NCI-H1105 treated with DMSO at 0.1 percent for 48 hours (cell line): Measurements from ENCODE around the gene PPM1N.

ENCODE experiments used
- DNase-seq: peaks from one replicate; lab custom pipeline; 2025; lab: John Stamatoyannopoulos, UW

PPM1N gene

DNA sequence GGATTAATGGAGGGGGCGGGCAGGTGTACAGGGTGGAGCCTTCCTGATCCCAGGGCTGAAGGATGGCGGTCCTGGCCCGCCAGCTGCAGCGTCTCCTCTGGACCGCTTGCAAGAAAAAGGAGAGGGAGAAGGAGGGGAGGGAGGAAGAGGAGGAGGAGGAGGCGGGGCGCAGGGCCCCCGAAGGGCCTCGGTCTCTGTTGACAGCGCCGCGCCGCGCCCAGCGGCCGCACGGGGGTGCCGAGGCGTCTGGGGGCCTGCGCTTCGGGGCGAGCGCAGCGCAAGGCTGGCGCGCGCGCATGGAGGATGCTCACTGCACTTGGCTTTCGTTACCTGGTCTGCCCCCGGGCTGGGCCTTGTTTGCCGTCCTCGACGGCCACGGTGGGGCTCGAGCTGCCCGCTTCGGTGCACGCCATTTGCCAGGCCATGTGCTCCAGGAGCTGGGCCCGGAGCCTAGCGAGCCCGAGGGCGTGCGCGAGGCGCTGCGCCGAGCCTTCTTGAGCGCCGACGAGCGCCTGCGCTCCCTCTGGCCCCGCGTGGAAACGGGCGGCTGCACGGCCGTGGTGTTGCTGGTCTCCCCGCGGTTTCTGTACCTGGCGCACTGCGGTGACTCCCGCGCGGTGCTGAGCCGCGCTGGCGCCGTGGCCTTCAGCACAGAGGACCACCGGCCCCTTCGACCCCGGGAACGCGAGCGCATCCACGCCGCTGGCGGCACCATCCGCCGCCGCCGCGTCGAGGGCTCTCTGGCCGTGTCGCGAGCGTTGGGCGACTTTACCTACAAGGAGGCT lies at the start of gene PPM1N:
PPM1N (plus strand) TSS at position 33 of the 785 bp plus-strand sequence; CDS start at position 63, 30 bp downstream.
- peak; percentile 13 for DNase-seq

GRCh38 chr19:45448887-45449299 lies 49.4 kb upstream of the PPM1N start:
- DNase-seq: no peak

GRCh38 chr19:45450012-45450333 lies 48.3 kb upstream of the PPM1N start:
- DNase-seq: no peak

- DNase-seq: no peak
These were observed 47.0 kb upstream of the PPM1N start for GRCh38 chr19:45451131-45451849.

GRCh38 chr19:45451850-45452387 lies 46.3 kb upstream of the PPM1N start:
- DNase-seq: no peak

DNA sequence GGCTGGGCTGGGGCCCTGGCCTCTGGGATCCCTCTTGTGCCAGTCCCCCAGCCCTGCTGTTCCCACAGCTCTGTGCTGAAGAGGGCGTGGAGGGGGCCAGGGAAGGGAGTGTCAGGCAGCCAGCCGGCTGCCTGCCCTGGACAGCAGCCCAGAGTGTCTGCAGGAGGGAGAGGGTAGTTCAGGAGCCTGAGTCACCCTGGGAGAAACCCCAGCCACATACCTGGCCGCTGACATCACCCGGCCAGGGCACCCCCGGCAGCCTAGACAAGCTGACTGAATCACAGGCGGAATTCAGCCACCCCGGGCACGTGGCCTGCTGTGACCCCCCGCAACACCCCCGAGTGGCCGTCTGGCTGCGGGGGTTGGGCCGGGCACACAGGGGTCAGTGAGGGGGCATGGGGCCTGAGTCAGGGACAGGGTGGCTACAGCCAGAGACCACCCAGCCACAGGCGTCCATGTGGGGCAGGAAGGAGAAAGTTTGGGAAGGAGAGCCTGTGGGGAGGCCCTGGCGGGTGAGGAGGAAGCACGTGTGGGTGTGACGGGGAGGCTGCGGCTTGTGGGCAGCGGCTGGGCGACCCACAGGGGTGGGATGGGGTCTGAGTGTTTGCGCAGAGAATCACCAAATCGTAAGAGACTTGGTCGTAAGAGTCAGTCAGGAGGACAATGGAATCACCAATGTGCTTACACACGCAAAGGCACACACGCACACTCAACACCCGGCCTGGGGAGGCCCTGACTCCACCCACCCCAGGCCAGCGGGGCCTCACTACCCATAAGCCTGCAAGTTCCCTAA lies 42.3 kb upstream of the PPM1N start:
- DNase-seq: peak; percentile 18

DNA sequence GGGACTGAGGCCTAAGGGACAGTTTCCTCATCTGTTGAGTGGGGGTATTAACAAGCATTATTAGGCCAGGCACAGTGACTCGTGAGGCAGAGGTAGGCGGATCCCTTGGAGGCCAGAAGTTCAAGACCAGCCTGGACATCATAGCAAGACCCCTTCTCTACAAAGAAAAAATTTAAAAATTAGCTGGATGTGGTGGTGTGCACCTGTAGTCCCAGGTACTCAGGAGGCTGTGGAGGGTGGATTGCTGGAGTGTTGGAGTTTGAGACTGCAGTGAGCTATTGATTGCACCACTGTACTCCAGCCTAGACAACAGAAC lies 41.8 kb upstream of the PPM1N start:
- DNase-seq: no peak

DNA sequence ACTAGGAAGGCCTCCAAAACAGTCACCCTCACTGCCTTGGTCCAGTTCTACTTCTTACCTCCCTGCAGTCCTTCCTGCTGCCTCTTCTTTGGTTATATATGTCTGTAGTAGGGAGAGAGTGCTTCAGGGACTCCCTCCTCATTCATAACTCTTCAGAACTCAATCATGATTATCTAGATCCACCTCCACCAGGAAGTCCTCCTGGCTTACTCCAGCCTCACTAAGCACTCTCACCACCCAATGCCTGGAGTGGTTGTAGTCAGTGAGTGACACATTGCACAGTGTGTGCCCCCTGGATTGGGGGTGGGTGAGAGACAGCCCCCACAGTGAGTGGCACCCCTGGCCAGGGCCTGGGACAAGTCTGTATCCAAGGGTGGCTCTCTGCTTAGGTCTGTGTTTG lies 40.5 kb upstream of the PPM1N start:
- DNase-seq: no peak

DNA sequence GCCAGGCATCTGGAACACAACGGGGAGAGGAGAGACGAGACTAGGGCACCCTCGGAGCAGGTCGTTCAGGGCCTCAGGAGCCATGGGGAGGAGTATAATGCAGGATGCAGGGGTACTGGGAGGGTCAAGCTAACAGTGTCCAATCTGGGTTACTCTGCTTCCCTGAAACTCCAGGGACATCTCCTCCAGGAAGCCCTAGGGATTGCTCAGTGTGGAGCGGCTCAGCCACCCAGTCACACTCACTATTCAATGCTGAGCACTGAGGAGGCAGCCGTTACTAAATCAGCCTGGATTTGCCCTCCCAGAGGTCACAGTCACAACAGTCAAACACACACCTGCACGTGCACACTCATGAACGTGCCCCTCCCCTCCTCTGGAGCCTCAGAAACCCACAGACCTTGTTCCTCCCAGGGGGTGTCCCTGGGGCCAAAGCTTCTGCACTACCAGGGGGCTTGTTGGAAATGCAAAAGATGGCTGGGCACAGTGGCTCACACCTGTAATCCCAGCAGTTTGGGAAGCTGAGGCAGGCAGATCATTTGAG lies 37.4 kb upstream of the PPM1N start:
- DNase-seq: no peak

GRCh38 chr19:45462174-45462573 lies 36.1 kb upstream of the PPM1N start:
- DNase-seq: no peak

GRCh38 chr19:45463241-45463640 lies 35.0 kb upstream of the PPM1N start:
- DNase-seq: no peak

- DNase-seq: no peak
These were observed 34.0 kb upstream of the PPM1N start for GRCh38 chr19:45464274-45464673.

DNA sequence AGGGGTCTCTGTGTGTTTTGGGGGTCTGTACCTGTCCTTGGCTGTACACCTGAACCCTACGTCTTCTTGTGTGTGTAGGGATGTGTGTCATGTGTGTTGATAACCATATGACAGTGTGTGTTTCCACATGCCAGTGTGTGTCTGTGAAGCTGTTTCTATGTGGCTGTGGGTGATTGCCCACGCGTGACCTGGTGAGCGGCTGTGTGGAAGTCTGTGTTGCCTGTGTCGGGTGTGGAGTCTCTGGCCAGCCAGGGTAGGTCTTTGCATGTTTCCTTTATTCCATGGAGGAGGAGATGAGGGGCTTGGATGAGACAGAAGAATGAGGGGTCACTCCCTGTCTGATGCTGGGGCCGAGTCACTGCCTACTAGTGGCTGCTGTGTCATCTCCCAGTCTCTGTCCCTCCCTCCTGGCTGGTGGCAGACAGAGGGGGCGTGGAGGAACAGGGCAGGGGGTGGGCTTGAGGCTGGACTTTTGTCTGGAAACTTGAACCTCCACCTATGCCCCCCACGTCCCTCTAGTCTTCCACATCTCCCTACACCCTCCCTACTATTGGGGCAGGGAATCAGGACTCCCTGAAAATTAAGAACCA lies 33.3 kb upstream of the PPM1N start:
- no peak for DNase-seq

GRCh38 chr19:45467115-45467455 lies 31.2 kb upstream of the PPM1N start:
- DNase-seq: no peak

DNA sequence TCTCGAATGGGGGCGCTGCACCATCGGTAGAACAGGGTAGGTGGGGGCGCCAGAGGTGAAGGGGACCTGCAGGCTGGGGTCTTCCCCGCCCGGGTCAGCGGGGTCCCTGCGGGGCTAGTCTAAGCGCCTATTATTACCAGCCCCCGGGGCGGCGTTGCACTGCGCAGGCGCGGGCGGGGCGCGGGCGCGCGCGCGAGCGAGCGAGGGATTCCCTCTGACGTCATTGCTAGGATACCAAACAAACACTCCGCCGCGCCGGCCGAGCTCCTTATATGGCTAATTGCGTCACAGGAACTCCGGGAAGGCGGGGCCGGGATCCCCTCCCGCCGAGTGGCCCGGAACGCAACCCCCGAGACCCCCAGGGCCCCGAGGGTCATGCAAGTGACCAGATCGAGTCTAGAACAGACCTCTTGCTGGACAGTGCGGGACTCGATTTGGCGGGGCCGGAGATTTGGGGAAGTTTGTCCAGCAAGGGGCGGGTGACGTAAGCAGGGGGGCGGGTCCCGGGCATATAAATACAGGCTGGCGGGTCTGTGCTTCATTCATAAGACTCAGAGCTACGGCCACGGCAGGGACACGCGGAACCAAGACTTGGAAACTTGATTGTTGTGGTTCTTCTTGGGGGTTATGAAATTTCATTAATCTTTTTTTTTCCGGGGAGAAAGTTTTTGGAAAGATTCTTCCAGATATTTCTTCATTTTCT lies 30.6 kb upstream of the PPM1N start, which contains the start of gene FOSB:
FOSB (plus strand) TSS at position 541 of the 703 bp plus-strand sequence. CDS start 591 bp downstream, outside the sequence.
- DNase-seq: peak; percentile 91

DNA sequence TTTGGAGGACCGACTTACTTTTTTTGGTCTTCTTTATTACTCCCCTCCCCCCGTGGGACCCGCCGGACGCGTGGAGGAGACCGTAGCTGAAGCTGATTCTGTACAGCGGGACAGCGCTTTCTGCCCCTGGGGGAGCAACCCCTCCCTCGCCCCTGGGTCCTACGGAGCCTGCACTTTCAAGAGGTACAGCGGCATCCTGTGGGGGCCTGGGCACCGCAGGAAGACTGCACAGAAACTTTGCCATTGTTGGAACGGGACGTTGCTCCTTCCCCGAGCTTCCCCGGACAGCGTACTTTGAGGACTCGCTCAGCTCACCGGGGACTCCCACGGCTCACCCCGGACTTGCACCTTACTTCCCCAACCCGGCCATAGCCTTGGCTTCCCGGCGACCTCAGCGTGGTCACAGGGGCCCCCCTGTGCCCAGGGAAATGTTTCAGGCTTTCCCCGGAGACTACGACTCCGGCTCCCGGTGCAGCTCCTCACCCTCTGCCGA lies 30.0 kb upstream of the PPM1N start:
- no peak for DNase-seq

GRCh38 chr19:45468803-45469131 lies 29.5 kb upstream of the PPM1N start:
- no peak for DNase-seq

DNA sequence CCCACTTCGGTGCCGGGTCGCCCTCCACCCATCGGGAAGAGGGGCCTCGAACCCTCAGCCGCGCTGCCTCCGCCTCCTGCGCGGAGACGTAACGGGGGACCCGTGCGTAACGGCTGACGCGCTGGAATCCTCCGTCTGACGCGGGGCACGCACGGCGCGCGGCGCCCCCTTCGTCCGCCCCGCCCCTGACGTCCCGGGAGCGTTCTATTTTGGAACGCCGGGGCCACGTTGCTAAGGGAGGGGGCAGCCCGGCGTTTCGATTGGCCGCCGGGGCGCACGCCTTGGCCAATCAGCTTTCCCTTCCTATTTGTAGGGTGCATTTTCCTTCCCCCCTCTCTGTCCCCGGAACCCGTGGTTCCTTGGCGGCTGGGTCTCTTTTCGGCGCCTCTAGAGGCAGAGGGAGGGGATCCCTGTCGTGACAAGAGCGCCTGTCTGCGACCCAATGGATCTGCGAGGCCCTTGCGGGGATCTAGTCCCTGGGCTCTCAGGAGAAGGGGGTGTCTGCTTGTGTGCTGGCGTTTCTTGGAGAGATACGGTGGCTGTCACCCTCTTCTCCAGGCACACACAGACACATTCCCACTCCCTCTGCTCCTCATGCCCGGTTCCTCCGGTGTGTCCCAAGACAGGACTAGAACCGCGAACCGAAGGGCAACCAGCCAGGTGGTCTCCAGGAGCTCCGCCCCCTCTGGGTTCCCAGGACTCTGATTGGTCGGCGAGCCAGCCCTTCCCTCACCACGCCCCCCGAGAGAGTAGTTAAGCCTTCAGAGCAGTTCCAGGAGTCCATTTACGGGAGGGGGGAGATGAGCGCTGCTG lies 28.9 kb upstream of the PPM1N start:
- peak; percentile 90 for DNase-seq

DNA sequence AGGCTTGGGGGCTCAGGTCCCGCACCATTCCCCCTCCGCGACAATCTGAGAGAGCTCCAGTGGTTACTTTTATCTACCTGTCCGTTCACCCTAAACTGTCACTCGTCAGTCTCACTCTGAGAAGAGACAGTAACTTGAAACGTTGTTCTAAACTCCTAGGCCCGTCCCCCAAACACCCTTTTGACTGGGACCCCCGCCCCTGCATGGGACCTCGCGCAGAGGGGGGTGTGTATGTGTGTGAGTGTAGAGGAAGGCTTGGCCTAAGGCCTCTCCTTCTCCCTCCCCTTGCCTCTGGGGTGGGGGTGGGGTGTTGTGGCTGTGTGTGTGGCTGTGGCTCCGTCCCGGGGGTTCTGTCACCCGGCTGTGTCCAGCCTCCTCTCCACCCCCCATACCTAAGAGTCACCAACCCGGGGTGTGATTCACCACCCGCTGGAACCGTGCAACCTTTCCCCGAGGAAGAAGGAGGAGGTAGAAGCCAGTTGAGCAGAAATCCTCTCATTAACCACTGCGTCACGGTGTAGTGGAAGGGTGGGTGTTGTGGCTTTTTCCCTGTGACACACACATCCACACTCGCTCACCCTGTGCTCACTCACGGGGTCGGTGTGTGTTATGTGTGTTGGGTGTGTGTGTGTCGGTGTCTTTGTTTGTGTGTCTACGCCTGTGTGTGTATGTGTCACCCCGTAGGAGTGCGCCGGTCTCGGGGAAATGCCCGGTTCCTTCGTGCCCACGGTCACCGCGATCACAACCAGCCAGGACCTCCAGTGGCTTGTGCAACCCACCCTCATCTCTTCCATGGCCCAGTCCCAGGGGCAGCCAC lies 28.1 kb upstream of the PPM1N start:
- DNase-seq: no peak

- DNase-seq: no peak
These were observed 27.5 kb upstream of the PPM1N start for GRCh38 chr19:45470762-45471081.
